Gastrocnemius medialis (tissue), 4 donors: ENCODE data around the gene CMIP. TPM values are rescaled to one million over a fixed set of nuclear protein-coding genes. Genes with fewer than 3 reads are reported as not detected.

Source experiments
- ATAC-seq, 2 donors: fragments of 150-250 bp; one replicate each; pipeline ENCODE4 v1.9.1; 2016
- DNase-seq, 2 donors: peaks; one replicate each; pipeline ENCODE4 v3.0.0-alpha.2; 2019
- H3K27ac ChIP-seq, 4 donors: fragments of 200-600 bp; sonication (generic); 1 replicate in 1 of 4; 2 replicates in 3 of 4; pipeline ENCODE4 v1.5.1; 2016 to 2018; ENCODE audit warnings: mild to moderate bottlenecking in 2 of 4, moderate library complexity in 1 of 4
- H3K27me3 ChIP-seq, 3 donors: fragments of 200-600 bp; sonication (generic) in 2 of 3; 1 replicate in 1 of 3; 2 replicates in 2 of 3; pipeline versions ENCODE4 v1.5.1 to v1.6.0; 2016 to 2019; ENCODE audit warnings: mild to moderate bottlenecking in 1 of 3, moderate library complexity in 1 of 3
- H3K36me3 ChIP-seq, 2 donors: fragments of 200-600 bp; sonication (generic) in 1 of 2; one replicate each; pipeline ENCODE4 v1.5.1; 2017 to 2018
- H3K4me1 ChIP-seq, 2 donors: fragments of 200-600 bp; sonication (generic) in 1 of 2; one replicate each; pipeline ENCODE4 v1.5.1; 2016 to 2017; ENCODE audit warnings: mild to moderate bottlenecking in 2 of 2
- H3K4me3 ChIP-seq, 4 donors: fragments of 200-600 bp; sonication (generic) in 3 of 4; 1 replicate in 1 of 4; 2 replicates in 3 of 4; pipeline ENCODE4 v1.5.1; 2016 to 2019; ENCODE audit warnings: mild to moderate bottlenecking in 2 of 4
- H3K9me3 ChIP-seq, 3 donors: fragments of 200-600 bp; sonication (generic) in 2 of 3; 1 replicate in 1 of 3; 2 replicates in 2 of 3; pipeline ENCODE4 v1.5.1; 2016 to 2019
- POLR2A ChIP-seq, 2 donors: fragments of 450-650 bp; IDR thresholded peaks; one replicate each; pipeline ENCODE4 v1.6.1; 2017; ENCODE audit warnings: antibody characterized with exemption in 2 of 2, mild to moderate bottlenecking in 2 of 2, moderate library complexity in 2 of 2
- in situ Hi-C, 4 donors: fragments of 200-750 bp; cut with MboI; loops; one replicate each; pipeline versions ENCODE4 v1.15.0 to v1.8.0; 2017; ENCODE audit warnings: low sequenced_read_pairs in 4 of 4
- intact Hi-C: fragments of 100-400 bp; cut with DNase I; formaldehyde crosslinking; loops from one replicate; pipeline ENCODE4 v1.15.1; 2023; ENCODE audit warnings: low total_unique reads
- total RNA-seq, 4 donors: library from RNA; depleted of rRNA; stranded (reverse); fragments of >200 nt; gene quantifications; one replicate each; pipeline versions ENCODE4 v1.1.0 to v1.2.3, GENCODE V29; 2016
- TF ChIP-seq, protein P1 (sequence below), 5 experiments: fragments of 450-650 bp in 3 of 5; fragments of 200-600 bp in 2 of 5; sonication (generic) in 2 of 5; IDR thresholded peaks in 4 of 5; conservative IDR thresholded peaks in 1 of 5; 1 replicate in 4 of 5; 2 replicates in 1 of 5; pipeline ENCODE4 v1.5.1; 2016 to 2019; ENCODE audit warnings: antibody characterized with exemption in 5 of 5, mild to moderate bottlenecking in 3 of 5, moderate library complexity in 3 of 5

The CMIP gene
- total RNA-seq, 4 donors from 2014 or later, result 0.90 to 5.1 (median 2.7) TPM

DNA sequence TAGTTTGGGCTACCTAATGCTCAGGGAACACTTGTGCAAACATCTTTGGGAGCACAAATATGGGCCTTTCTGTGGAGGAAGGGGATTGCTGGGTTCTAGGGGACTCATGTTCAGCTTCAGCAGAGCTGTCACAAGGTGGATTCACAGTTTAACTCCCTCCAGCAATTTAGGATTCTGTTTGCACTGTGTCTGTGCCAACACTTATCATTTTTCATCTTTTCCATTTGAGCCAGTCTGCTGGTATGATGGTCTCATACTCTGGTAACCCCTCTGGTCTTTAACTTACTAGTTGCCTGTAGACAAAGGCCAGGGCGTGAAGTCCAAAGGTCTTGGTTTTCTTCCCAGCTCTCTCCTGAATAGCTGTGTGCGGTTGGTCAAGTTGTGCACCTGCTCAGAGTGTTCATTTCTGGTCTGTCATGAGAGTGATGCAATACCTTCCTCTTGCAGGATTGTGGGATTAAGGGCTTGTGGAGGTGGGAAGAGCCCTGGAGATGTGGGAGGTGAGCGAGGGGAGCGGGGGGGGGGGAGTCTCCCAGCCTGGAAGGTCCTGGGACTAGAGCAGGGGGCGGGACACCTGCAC, 152.6 kb downstream of the CMIP start:
- no peak for DNase-seq
- no peaks in the 10 kb centered on the region for H3K36me3 ChIP-seq
- H3K4me1 ChIP-seq, result no peaks in the 10 kb centered on the region
- no peaks in the 10 kb centered on the region for H3K9me3 ChIP-seq
- in situ Hi-C loops, result no loop called here
- intact Hi-C loops, result no loop called here
- no peak overlapping the region for H3K4me3 ChIP-seq
- TF ChIP-seq POLR2A (IDR thresholded peaks at IDR 0.05), result no peak
- TF ChIP-seq, protein P1, sequence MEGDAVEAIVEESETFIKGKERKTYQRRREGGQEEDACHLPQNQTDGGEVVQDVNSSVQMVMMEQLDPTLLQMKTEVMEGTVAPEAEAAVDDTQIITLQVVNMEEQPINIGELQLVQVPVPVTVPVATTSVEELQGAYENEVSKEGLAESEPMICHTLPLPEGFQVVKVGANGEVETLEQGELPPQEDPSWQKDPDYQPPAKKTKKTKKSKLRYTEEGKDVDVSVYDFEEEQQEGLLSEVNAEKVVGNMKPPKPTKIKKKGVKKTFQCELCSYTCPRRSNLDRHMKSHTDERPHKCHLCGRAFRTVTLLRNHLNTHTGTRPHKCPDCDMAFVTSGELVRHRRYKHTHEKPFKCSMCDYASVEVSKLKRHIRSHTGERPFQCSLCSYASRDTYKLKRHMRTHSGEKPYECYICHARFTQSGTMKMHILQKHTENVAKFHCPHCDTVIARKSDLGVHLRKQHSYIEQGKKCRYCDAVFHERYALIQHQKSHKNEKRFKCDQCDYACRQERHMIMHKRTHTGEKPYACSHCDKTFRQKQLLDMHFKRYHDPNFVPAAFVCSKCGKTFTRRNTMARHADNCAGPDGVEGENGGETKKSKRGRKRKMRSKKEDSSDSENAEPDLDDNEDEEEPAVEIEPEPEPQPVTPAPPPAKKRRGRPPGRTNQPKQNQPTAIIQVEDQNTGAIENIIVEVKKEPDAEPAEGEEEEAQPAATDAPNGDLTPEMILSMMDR (IDR thresholded peaks at IDR 0.05 in 4 of 5, conservative IDR thresholded peaks at IDR 0.05 in 1 of 5), result no peak
- no peak for ATAC-seq
- no peaks in the 10 kb centered on the region for H3K27me3 ChIP-seq
- H3K27ac ChIP-seq, result no peak overlapping the region

DNA sequence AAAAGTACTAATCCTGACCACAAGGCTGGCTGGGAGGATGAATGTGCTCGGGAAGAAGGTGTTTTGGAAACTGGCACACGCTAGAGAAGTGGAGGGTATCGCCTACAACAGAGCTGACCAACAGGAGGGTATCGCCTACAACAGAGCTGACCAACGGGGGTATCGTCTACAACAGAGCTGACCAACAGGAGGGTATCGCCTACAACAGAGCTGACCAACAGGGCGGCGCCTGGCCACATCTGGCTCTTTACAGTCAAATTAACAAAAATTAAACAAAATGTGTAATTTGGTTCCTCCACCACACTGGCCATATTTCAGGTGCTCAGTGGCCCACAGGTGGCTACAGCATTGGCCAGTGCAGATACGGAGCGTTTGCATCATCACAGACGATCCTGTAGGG, 153.5 kb downstream of the CMIP start:
- ATAC-seq (no peak), DNase-seq (no peak)
- Histone ChIP-seq H3K4me3 (no peak overlapping the region), H3K27ac (no peak overlapping the region), H3K27me3 (no peaks in the 10 kb centered on the region), H3K9me3 (no peaks in the 10 kb centered on the region), H3K36me3 (no peaks in the 10 kb centered on the region), H3K4me1 (no peaks in the 10 kb centered on the region)
- TF ChIP-seq, protein P1 (IDR thresholded peaks at IDR 0.05 in 4 of 5, conservative IDR thresholded peaks at IDR 0.05 in 1 of 5), result no peak
- TF ChIP-seq POLR2A (IDR thresholded peaks at IDR 0.05), result no peak
- intact Hi-C loops, result no loop called here
- in situ Hi-C loops, result no loop called here

DNA sequence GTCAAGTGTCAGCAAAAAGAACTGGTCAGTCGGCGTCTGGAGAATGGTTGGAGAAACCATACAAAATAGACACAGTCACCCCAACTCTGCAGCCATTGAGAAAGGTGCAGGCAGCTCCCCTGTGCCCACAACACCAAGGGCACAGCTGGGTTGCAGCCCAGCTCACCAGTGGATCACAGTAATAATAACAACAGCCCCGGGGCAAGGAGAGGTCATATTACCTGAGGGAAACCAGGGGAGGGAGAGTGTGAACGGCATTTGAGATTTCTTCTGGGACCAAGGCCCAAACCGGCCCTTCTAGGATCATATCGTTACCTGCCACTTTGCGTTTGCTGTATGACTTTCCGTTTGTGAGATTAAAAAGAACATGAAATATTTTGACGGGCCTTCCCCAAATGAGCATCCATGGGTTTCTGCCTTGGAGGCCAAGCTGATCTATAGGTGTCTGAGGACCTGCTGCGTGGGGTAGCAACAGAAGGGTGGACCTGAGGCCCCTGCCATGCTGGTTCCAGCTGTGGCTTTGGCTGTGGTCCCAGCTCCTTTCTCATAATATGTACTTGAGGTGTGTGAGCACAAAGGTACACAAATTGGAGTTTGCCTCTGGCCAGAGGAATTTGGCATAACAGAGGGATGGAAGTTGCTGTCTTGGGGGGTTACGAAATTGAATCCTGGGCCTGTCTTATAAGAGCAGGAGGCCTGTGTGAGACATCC, 154.6 kb downstream of the CMIP start:
- Histone ChIP-seq H3K27me3 (no peaks in the 10 kb centered on the region), H3K4me3 (no peak overlapping the region), H3K36me3 (no peaks in the 10 kb centered on the region), H3K27ac (no peak overlapping the region), H3K9me3 (no peaks in the 10 kb centered on the region), H3K4me1 (no peaks in the 10 kb centered on the region)
- intact Hi-C loops (no loop called here), in situ Hi-C loops (no loop called here)
- ATAC-seq (no peak), DNase-seq (no peak)
- TF ChIP-seq, protein P1 (IDR thresholded peaks at IDR 0.05 in 4 of 5, conservative IDR thresholded peaks at IDR 0.05 in 1 of 5), result no peak
- TF ChIP-seq POLR2A (IDR thresholded peaks at IDR 0.05), result no peak

DNA sequence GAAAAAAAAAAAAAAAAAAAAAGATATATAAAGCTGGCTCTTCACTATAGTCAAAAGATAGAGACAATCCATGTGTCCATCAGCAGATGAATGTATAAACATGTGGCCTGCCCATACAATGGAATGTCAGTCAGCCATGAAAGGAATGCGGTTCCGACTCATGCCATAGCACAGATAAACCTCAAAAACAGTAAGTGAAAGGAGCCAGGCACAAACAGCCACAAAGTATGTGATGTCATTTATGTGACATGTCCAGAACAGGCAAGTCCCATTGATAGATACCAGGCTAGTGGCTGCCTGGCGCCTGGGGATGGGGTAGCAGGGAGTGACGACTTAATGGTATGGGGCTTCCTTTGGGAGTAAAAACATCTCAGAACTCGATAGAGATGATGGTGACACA, 155.7 kb downstream of the CMIP start:
- Histone ChIP-seq H3K4me3 (no peak overlapping the region), H3K9me3 (no peaks in the 10 kb centered on the region), H3K36me3 (no peaks in the 10 kb centered on the region), H3K27ac (no peak overlapping the region), H3K27me3 (no peaks in the 10 kb centered on the region), H3K4me1 (no peaks in the 10 kb centered on the region)
- ATAC-seq (no peak), DNase-seq (no peak)
- intact Hi-C loops (no loop called here), in situ Hi-C loops (no loop called here)
- TF ChIP-seq, protein P1 (IDR thresholded peaks at IDR 0.05 in 4 of 5, conservative IDR thresholded peaks at IDR 0.05 in 1 of 5), result no peak
- TF ChIP-seq POLR2A (IDR thresholded peaks at IDR 0.05), result no peak
